OCI-M2 (cell line): ENCODE data around the gene HS6ST3.

Experiments used
- DNase-seq: peaks from one replicate; lab custom pipeline; 2025; ENCODE audit not compliant: unreplicated experiment; lab: John Stamatoyannopoulos, UW

HS6ST3 gene

GRCh38 chr13:96294930-96295881 lies 205.3 kb downstream of the HS6ST3 start:
- DNase-seq, result no peak

- no peak for DNase-seq
These were observed 207.5 kb downstream of the HS6ST3 start for GRCh38 chr13:96297360-96297759.

GRCh38 chr13:96299235-96299634 lies 209.3 kb downstream of the HS6ST3 start:
- DNase-seq, result no peak

- no peak for DNase-seq
These were observed 218.7 kb downstream of the HS6ST3 start for GRCh38 chr13:96308568-96308967.

GRCh38 chr13:96314974-96315373 lies 225.1 kb downstream of the HS6ST3 start:
- DNase-seq, result no peak

GRCh38 chr13:96338030-96338429 lies 248.1 kb downstream of the HS6ST3 start:
- DNase-seq, result no peak

GRCh38 chr13:96342286-96342685 lies 252.4 kb downstream of the HS6ST3 start:
- DNase-seq, result no peak

- DNase-seq, result no peak
These were observed 253.1 kb downstream of the HS6ST3 start for GRCh38 chr13:96342852-96343465.

GRCh38 chr13:96346921-96347320 lies 257.0 kb downstream of the HS6ST3 start:
- DNase-seq, result no peak

- DNase-seq, result no peak
These were observed 283.7 kb downstream of the HS6ST3 start for GRCh38 chr13:96373597-96373996.

GRCh38 chr13:96377835-96378234 lies 287.9 kb downstream of the HS6ST3 start:
- DNase-seq, result no peak

- DNase-seq, result no peak
These were observed 290.1 kb downstream of the HS6ST3 start for GRCh38 chr13:96379967-96380366.

- no peak for DNase-seq
These were observed 291.8 kb downstream of the HS6ST3 start for GRCh38 chr13:96381681-96382080.

- no peak for DNase-seq
These were observed 298.7 kb downstream of the HS6ST3 start for GRCh38 chr13:96388598-96388997.

- DNase-seq, result no peak
These were observed 301.7 kb downstream of the HS6ST3 start for GRCh38 chr13:96391606-96392005.

- no peak for DNase-seq
These were observed 307.9 kb downstream of the HS6ST3 start for GRCh38 chr13:96397807-96398206.

GRCh38 chr13:96398486-96398885 lies 308.6 kb downstream of the HS6ST3 start:
- no peak for DNase-seq

GRCh38 chr13:96403241-96403640 lies 313.3 kb downstream of the HS6ST3 start:
- DNase-seq, result no peak

GRCh38 chr13:96403651-96404050 lies 313.7 kb downstream of the HS6ST3 start:
- DNase-seq, result no peak

- no peak for DNase-seq
These were observed 326.0 kb downstream of the HS6ST3 start for GRCh38 chr13:96415831-96416385.

GRCh38 chr13:96417939-96418685 lies 328.2 kb downstream of the HS6ST3 start:
- no peak for DNase-seq
